Measurements from ENCODE around the gene CPSF3.

DNA sequence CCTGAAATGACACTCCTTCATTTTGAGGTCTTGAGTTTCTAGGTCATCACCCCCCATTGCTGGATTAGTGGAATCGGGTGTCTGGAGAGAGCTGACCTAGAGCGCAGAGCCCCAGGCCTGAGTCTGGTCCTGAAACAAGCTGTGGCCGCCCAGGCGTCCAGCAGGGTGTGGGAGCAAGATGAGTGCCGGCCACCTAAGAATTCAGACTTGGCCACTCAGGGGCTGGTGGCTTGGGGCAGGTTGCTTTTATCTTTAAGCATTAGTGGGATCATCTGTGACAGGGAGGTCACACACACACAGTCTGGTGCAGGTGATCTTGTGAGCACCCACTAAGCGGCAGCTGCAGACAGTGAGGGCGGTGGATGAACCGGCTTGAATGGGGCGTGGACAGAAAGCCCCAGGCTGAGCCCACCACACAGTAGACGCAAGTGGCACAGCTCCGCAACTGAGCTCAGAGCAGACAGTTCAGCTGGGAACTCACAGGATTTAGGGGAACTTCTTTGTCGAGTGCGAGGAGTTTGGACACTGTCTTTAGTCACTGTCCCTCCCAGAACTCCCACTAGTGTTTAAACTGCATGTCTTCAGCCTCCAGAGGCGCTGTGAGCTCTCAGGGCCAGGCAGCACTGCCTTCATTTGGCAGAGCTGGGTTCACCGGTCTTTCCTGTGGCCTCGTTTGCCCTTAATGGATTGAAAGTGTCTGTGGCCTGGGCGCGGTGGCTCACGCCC lies 21.6 kb upstream of the CPSF3 start:
- TF ChIP-seq, protein P1, sequence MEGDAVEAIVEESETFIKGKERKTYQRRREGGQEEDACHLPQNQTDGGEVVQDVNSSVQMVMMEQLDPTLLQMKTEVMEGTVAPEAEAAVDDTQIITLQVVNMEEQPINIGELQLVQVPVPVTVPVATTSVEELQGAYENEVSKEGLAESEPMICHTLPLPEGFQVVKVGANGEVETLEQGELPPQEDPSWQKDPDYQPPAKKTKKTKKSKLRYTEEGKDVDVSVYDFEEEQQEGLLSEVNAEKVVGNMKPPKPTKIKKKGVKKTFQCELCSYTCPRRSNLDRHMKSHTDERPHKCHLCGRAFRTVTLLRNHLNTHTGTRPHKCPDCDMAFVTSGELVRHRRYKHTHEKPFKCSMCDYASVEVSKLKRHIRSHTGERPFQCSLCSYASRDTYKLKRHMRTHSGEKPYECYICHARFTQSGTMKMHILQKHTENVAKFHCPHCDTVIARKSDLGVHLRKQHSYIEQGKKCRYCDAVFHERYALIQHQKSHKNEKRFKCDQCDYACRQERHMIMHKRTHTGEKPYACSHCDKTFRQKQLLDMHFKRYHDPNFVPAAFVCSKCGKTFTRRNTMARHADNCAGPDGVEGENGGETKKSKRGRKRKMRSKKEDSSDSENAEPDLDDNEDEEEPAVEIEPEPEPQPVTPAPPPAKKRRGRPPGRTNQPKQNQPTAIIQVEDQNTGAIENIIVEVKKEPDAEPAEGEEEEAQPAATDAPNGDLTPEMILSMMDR (IDR thresholded peaks at IDR 0.05): no peak
- TF ChIP-seq POLR2A (IDR thresholded peaks at IDR 0.05): no peak

All from vagina (tissue), 2 donors.